HAP-1 (cell line): ENCODE data around the gene PRXL2B.

Experiments used
- DNase-seq, 2 experiments: peaks; one replicate each; pipeline ENCODE4 v3.0.0-alpha.2; 2016 to 2020; ENCODE audit warnings: low spot score in 2 of 2
- H3K27me3 ChIP-seq: fragments of 250-450 bp; sonication (Bioruptor Pico); 2 replicates; pipeline ENCODE4 v1.5.1; 2020; ENCODE audit warnings: low read depth, mild to moderate bottlenecking, moderate library complexity
- H3K36me3 ChIP-seq: fragments of 250-450 bp; sonication (Bioruptor Pico); replicated peaks from 2 replicates; pipeline ENCODE4 v1.5.1; 2020; ENCODE audit warnings: mild to moderate bottlenecking
- H3K4me1 ChIP-seq: fragments of 250-450 bp; sonication (Bioruptor Pico); 2 replicates; pipeline ENCODE4 v1.5.1; 2020; ENCODE audit warnings: mild to moderate bottlenecking
- H3K4me3 ChIP-seq: fragments of 250-450 bp; sonication (Bioruptor Pico); 2 replicates; pipeline ENCODE4 v1.5.1; 2020; ENCODE audit warnings: mild to moderate bottlenecking, moderate library complexity
- H3K9me3 ChIP-seq: fragments of 250-450 bp; sonication (Bioruptor Pico); 2 replicates; pipeline ENCODE4 v1.5.1; 2020; ENCODE audit warnings: mild to moderate bottlenecking, moderate library complexity
- in situ Hi-C: fragments of 300-500 bp; cut with MboI; formaldehyde crosslinking; loops from 3 replicates; pipeline ENCODE4 v1.14.3; 2020; ENCODE audit warnings: low sequenced_read_pairs, inconsistent platforms, mixed read lengths

Gene PRXL2B

DNA sequence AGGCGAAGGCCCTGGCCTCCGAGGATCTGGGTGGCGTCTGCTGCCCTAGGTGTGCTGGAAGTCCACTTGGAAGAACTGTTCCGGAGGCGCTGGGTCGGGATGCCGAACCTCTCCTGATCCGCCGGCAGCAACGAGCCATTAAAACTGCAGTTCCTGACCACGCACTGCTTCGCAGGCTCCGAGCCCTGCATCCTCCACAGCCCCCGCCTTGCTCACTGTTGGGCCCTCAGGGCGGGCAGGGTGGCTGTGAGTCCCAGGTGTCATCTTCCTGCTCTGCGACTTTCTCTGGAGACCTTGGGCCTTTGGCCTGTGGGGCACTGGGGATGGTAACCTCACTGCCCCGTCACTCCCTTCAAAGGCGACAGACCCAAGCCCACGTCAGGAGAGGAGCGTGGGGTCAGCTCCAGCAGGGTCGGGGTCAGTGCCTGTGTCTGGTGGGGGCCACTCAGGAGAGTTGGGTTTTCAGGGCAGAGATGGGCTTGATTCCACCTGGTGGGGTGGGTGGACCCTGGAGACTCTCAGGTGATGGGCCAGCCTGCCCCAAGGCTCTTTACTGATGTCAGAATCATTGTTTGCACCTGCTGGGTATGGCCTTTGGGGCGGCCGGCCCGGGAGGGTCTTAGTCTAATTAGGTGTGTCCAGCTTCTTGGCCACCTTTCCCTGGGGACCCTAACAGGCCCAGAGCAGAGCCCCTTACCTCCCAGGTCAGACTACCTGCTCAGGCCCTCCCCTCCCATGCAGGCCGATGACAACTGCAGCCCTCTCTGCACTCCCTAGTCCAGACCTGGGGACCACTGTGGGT is 3.1 kb downstream of the PRXL2B start:
- Histone ChIP-seq H3K27me3 (peaks cover 5% of the 10 kb centered on the region; the same call in 1 of the 2 replicates), H3K4me3 (no peak overlapping the region), H3K9me3 (no peaks in the 10 kb centered on the region), H3K36me3 (no peaks in the 10 kb centered on the region), H3K4me1 (peaks cover 2% of the 10 kb centered on the region; the same call in 1 of the 2 replicates)
- in situ Hi-C loops, result loop anchor here (10.0 kb wide), 1 partner anchor 175 kb away; the partner anchor contains the start of gene PEX10
- no peak for DNase-seq

- no peak for DNase-seq
- no peak overlapping the region for H3K4me3 ChIP-seq
- no peaks in the 10 kb centered on the region for H3K9me3 ChIP-seq
- no peaks in the 10 kb centered on the region for H3K36me3 ChIP-seq
- in situ Hi-C loops, result no loop called here
- peaks cover 5% of the 10 kb centered on the region; the same call in 1 of the 2 replicates for H3K27me3 ChIP-seq
- H3K4me1 ChIP-seq, result peaks cover 2% of the 10 kb centered on the region; the same call in 1 of the 2 replicates
These were observed 3.9 kb downstream of the PRXL2B start for GRCh38 chr1:2590233-2591141.

DNA sequence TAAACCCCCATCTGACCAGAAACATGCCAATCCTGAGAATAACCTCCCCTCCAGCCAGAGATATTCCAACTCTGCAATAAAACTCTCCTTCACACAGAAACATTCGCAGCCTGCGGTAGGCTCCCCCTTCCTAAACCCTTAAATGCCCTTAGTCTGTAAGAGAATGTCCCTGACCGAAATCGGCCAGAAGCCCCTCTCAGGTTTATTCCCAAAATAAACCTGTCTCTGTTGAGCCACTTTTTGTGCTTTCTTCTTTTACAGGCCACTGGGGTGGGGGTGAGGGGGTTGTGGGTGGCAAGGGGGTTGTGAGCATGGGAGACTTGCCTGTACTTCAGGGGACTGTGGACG is 4.6 kb downstream of the PRXL2B start:
- in situ Hi-C loops, result no loop called here
- H3K36me3 ChIP-seq, result no peaks in the 10 kb centered on the region
- DNase-seq, result no peak
- peaks cover 5% of the 10 kb centered on the region; the same call in 1 of the 2 replicates for H3K27me3 ChIP-seq
- no peaks in the 10 kb centered on the region for H3K9me3 ChIP-seq
- peaks cover 2% of the 10 kb centered on the region; the same call in 1 of the 2 replicates for H3K4me1 ChIP-seq
- H3K4me3 ChIP-seq, result no peak overlapping the region

DNA sequence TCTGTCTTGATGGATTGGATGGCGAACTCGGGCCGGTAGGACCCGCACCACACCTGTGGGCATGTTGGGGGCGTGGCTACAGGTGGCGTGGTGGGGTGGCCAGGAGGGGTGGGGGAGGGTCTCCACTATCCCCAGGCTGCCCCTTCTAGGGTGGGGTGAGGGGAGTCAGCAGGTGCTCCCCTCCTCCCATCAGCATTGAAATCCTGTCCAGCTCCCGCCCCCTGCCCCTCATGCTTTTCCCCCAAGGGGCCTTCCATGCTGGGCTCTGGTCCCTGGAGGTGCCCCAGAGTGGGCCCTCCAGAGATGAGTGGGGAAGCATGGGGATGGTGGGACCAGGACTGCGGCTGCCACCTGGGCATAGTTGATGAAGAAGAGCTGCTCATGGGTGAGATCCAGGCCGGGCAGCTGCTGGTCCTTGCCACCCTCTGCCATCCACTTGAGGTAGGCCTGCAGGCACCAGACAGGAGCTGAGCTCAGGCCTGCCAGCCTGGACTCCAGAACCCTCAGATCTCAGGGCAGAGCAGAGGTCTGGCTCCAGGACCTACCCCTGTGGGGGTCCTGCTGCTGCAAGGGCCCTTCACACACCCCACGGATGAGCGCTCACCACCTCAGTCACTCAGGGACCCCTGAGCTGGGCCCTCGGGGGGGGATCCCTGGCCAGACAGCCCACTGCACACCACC is 5.1 kb downstream of the PRXL2B start:
- in situ Hi-C loops, result no loop called here
- Histone ChIP-seq H3K9me3 (no peaks in the 10 kb centered on the region), H3K4me3 (no peak overlapping the region), H3K4me1 (peaks cover 2% of the 10 kb centered on the region; the same call in 1 of the 2 replicates), H3K27me3 (peaks cover 5% of the 10 kb centered on the region; the same call in 1 of the 2 replicates), H3K36me3 (no peaks in the 10 kb centered on the region)
- no peak for DNase-seq

GRCh38 chr1:2592672-2593071 is 6.1 kb downstream of the PRXL2B start:
- H3K9me3 ChIP-seq, result no peaks in the 10 kb centered on the region
- peaks cover 5% of the 10 kb centered on the region for H3K27me3 ChIP-seq
- H3K36me3 ChIP-seq, result no peaks in the 10 kb centered on the region
- in situ Hi-C loops, result no loop called here
- no peaks in the 10 kb centered on the region for H3K4me1 ChIP-seq
- no peak for DNase-seq
- no peak overlapping the region for H3K4me3 ChIP-seq

GRCh38 chr1:2593251-2593878 is 6.8 kb downstream of the PRXL2B start:
- no peaks in the 10 kb centered on the region for H3K9me3 ChIP-seq
- H3K36me3 ChIP-seq, result no peaks in the 10 kb centered on the region
- in situ Hi-C loops, result no loop called here
- H3K4me3 ChIP-seq, result no peak overlapping the region
- H3K27me3 ChIP-seq, result peaks cover 5% of the 10 kb centered on the region
- DNase-seq, result no peak
- H3K4me1 ChIP-seq, result no peaks in the 10 kb centered on the region

GRCh38 chr1:2594001-2594640 is 7.5 kb downstream of the PRXL2B start:
- in situ Hi-C loops, result no loop called here
- Histone ChIP-seq H3K4me1 (no peaks in the 10 kb centered on the region), H3K4me3 (no peak overlapping the region), H3K36me3 (no peaks in the 10 kb centered on the region), H3K9me3 (no peaks in the 10 kb centered on the region), H3K27me3 (peaks cover 5% of the 10 kb centered on the region)
- peak in 1 of 2 experiments; percentile 21 for DNase-seq

DNA sequence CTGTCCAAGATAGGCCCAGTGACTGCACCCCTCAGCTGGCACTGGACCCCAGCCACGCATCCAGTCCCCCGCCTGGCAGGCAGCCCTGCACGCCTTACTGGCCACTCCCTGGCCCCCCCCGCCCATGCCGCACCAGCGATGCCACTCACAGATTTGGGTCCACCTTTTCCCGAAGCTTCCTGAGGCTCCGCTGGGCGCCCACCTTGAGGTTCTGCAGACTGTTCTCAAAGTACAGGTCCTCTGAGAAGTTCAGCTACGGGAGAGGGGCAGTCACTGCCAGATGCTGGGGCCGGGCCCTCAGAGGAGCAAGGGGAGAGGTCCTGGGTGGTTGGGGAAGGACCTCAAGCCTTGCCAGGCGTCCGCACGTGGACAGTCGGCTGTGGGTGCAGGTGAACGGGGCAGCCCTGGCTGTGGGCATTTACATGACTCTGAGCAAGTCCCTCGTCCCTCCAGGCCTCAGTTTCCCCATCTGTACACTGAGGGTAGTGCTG is 8.1 kb downstream of the PRXL2B start:
- Histone ChIP-seq H3K4me3 (no peak overlapping the region), H3K36me3 (no peaks in the 10 kb centered on the region), H3K4me1 (no peaks in the 10 kb centered on the region), H3K9me3 (no peaks in the 10 kb centered on the region), H3K27me3 (peaks cover 5% of the 10 kb centered on the region)
- no peak for DNase-seq
- in situ Hi-C loops, result no loop called here

DNA sequence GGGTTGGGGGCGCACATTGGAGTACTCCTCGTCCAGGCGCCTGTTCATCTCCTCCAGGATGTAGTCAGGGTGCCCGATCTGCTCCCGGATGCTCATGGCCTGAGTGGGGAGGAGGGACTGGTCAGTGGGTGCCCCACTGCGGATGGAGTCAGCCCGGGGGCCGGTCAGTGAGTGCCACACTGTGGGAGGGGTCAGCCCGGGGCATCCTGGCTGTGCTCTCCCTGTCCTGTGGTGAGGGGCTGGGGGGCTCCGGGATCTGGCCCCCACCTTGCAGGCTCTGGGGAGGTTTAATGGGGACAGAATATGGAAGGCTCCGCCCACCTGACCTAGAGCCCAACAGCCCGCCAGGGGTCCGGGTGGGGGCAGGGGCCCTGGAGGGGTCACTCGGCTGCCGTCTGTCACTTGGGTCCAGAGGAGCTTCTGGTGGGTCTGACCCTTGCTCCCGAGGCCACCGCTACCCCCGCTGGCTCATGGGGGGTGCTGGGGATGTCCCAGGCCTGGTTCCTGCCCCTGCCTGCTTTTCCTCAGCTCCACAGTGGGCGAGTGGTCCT is 8.8 kb downstream of the PRXL2B start:
- in situ Hi-C loops, result no loop called here
- no peaks in the 10 kb centered on the region for H3K36me3 ChIP-seq
- no peak for DNase-seq
- H3K4me3 ChIP-seq, result no peak overlapping the region
- peaks cover 5% of the 10 kb centered on the region for H3K27me3 ChIP-seq
- H3K4me1 ChIP-seq, result no peaks in the 10 kb centered on the region
- H3K9me3 ChIP-seq, result no peaks in the 10 kb centered on the region

DNA sequence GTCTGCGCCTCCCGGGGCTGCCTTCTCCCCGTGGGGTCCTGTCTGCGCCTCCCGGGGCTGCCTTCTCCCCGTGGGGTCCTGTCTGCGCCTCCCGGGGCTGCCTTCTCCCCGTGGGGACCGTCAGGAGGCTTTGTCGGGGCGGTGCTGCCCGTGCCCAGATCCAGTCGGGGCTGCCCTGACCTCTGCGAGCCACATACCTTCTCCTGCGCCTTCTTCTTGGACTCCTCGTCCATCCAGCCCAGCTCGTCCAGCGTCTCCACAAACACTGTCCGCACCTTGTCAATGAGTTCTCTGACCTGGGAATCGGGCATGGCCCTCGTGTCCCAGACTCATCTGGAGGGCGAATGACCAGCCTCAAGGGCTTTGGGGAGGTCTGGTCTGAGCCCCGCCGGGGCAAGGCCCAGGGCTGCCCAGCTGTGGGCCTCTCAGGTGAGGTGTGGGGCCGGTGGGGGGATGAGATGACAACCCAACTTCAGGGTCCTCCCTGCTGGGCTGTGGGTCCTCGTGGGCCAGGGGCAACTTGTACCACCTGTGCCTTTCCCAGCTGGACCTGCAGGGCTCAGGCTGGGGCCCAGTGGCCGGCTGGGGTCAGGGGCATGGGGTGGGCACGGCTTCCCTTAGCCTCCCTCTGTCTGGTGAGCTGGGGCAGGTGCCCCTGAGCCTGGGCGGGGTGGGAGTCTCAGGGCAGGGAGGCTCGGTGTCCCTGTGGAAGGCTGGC is 9.4 kb downstream of the PRXL2B start:
- H3K9me3 ChIP-seq, result no peaks in the 10 kb centered on the region

DNA sequence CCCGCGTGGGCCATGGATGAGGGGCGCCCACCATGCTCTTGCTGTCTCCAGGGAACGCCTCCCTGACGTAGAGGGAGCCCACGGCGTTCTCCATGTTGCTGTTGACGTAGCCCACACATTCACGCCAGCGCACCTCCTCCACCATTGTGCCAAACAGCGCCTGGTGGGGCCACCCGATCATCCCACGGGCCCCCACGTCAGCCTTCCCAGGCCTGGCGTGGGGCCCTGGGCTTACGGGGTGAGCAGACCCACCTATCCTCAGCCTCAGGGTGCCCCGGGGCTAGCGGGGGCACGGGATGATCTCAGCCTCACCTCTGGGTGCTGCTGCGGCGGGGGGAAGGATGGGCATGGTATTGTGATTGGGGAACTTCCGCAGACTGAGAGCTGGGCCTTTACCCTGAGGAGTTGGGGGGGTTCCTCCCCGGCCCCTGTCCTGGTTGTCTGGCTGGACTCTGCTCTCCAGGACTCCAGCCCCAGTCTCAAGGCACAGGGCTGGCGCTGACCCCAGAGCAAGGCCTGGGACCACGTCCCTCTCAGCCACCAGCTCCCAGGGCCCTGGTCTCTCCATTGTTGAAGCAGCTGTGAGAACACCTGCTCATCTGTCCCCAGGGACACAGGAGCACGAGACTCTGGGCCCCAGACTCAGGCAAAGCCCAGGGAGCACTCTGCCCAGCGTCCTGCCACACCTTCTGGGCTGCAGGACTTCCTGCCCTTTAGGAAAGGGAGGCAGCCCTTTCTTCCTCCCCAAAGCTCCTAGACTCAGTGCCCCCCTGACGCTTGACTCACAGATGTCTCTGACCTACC is 10.2 kb downstream of the PRXL2B start:
- Histone ChIP-seq H3K36me3 (no peaks in the 10 kb centered on the region), H3K9me3 (no peaks in the 10 kb centered on the region), H3K4me3 (no peak overlapping the region), H3K4me1 (no peaks in the 10 kb centered on the region), H3K27me3 (peaks cover 14% of the 10 kb centered on the region)
- in situ Hi-C loops, result no loop called here
- DNase-seq, result no peak

More for the DNA sequence above, 9.4 kb downstream of the PRXL2B start:
- no peak overlapping the region for H3K4me3 ChIP-seq
- no peak for DNase-seq
- no peaks in the 10 kb centered on the region for H3K36me3 ChIP-seq
- no peaks in the 10 kb centered on the region for H3K4me1 ChIP-seq
- peaks cover 7% of the 10 kb centered on the region for H3K27me3 ChIP-seq
- in situ Hi-C loops, result no loop called here
